Neural cell (in vitro differentiated cells): ENCODE results near the gene NT5C. TPM values are rescaled to one million over a fixed set of nuclear protein-coding genes. Genes with fewer than 3 reads are reported as not detected.

Experiments
- H2AFZ ChIP-seq: fragments of 200-600, 300-800 bp; sonication (generic), shearing (Covaris generic); 2 replicates; pipeline ENCODE4 v1.6.0; 2014; ENCODE audit warnings: low read depth, mild to moderate bottlenecking, antibody characterized with exemption, low read length, moderate library complexity
- H3F3A ChIP-seq: fragments of 200-600 bp; shearing (Covaris generic); 2 replicates; pipeline ENCODE4 v1.6.1; 2016; ENCODE audit warnings: mild to moderate bottlenecking, moderate library complexity, mixed read lengths, antibody characterized with exemption, low read length; ENCODE audit not compliant: insufficient read depth, poor library complexity, severe bottlenecking
- H3K27ac ChIP-seq: fragments of 200-600, 300-800 bp; sonication (generic), shearing (Covaris generic); 2 replicates; pipeline ENCODE4 v1.5.1; 2014; ENCODE audit warnings: mild to moderate bottlenecking, low read length, moderate library complexity
- H3K27me3 ChIP-seq: fragments of 300-800, 200-600 bp; sonication (generic), shearing (Covaris generic); 2 replicates; pipeline ENCODE4 v1.6.0; 2014; ENCODE audit warnings: mild to moderate bottlenecking, low read depth, low read length, moderate library complexity; ENCODE audit not compliant: insufficient read depth
- H3K36me3 ChIP-seq: fragments of 300-800, 200-600 bp; sonication (generic), shearing (Covaris generic); 2 replicates; pipeline ENCODE4 v1.5.1; 2014; ENCODE audit warnings: mild to moderate bottlenecking, antibody characterized with exemption, low read length, moderate library complexity; ENCODE audit not compliant: insufficient read depth
- H3K4me2 ChIP-seq: fragments of 300-800, 200-600 bp; sonication (generic), shearing (Covaris generic); 2 replicates; pipeline ENCODE4 v1.6.0; 2014; ENCODE audit warnings: mild to moderate bottlenecking, low read length
- H3K4me3 ChIP-seq: fragments of 300-800, 200-600 bp; sonication (generic), shearing (Covaris generic); 2 replicates; pipeline ENCODE4 v1.5.1; 2014; ENCODE audit warnings: mild to moderate bottlenecking, low read length, moderate library complexity
- H3K79me2 ChIP-seq: fragments of 200-600 bp; shearing (Covaris generic); replicated peaks from 2 replicates; pipeline ENCODE4 v1.6.0; 2014; ENCODE audit warnings: mild to moderate bottlenecking, low read length, moderate library complexity; ENCODE audit not compliant: insufficient read depth
- H3K9ac ChIP-seq: fragments of 300-800, 200-600 bp; sonication (generic), shearing (Covaris generic); 2 replicates; pipeline ENCODE4 v1.6.1; 2016; ENCODE audit warnings: mild to moderate bottlenecking, low read length, mixed read lengths
- H3K9me2 ChIP-seq: fragments of 200-600 bp; shearing (Covaris generic); 2 replicates; pipeline ENCODE4 v1.6.1; 2016; ENCODE audit warnings: mild to moderate bottlenecking, low read length, mixed read lengths; ENCODE audit not compliant: insufficient read depth
- H3K9me3 ChIP-seq: fragments of 200-600, 300-800 bp; sonication (generic), shearing (Covaris generic); 2 replicates; pipeline ENCODE4 v1.6.1; 2016; ENCODE audit warnings: mild to moderate bottlenecking, mixed run types, low read length, moderate library complexity, mixed read lengths
- H4K20me1 ChIP-seq: fragments of 200-600 bp; shearing (Covaris generic); 2 replicates; pipeline ENCODE4 v1.6.1; 2016; ENCODE audit warnings: mild to moderate bottlenecking, mixed run types; ENCODE audit not compliant: insufficient read depth
- EP300 ChIP-seq: fragments of 450-650 bp; conservative IDR thresholded peaks from 2 replicates; pipeline ENCODE4 v1.6.1; 2014; ENCODE audit warnings: antibody characterized with exemption, mild to moderate bottlenecking, moderate library complexity; ENCODE audit not compliant: poor library complexity, severe bottlenecking
- EZH2 ChIP-seq: fragments of 200-600, 300-800 bp; shearing (Covaris generic), sonication (generic); IDR thresholded peaks from 2 replicates; pipeline ENCODE4 v1.6.1; 2014; ENCODE audit warnings: antibody characterized with exemption, low read length, borderline replicate concordance, mild to moderate bottlenecking; ENCODE audit not compliant: insufficient read depth, poor library complexity, severe bottlenecking
- MXI1 ChIP-seq: fragments of 450-650 bp; conservative IDR thresholded peaks from 2 replicates; pipeline ENCODE4 v1.6.1; 2014; ENCODE audit warnings: antibody characterized with exemption, mild to moderate bottlenecking; ENCODE audit not compliant: poor library complexity, severe bottlenecking
- POLR2AphosphoS5 ChIP-seq: IDR thresholded peaks from 2 replicates; pipeline ENCODE4 v1.6.1; 2012
- RAD21 ChIP-seq: fragments of 450-650 bp; conservative IDR thresholded peaks from 2 replicates; pipeline ENCODE4 v1.6.1; 2014; ENCODE audit warnings: antibody characterized with exemption, mild to moderate bottlenecking, moderate library complexity
- SMC3 ChIP-seq: fragments of 450-650 bp; conservative IDR thresholded peaks from 2 replicates; pipeline ENCODE4 v1.6.1; 2014; ENCODE audit warnings: antibody characterized with exemption, mild to moderate bottlenecking, moderate library complexity; ENCODE audit not compliant: poor library complexity
- TAF1 ChIP-seq: IDR thresholded peaks from 2 replicates; pipeline ENCODE4 v1.6.1; 2012; ENCODE audit warnings: low read depth
- polyA plus RNA-seq: library from polyadenylated mRNA; depleted of rRNA; stranded (reverse); fragments of >200 nt; gene quantifications from 2 replicates; pipeline ENCODE4 v1.2.3, GENCODE V29; 2014
- TF ChIP-seq, protein P1 (sequence below): fragments of 450-650 bp; IDR thresholded peaks from 2 replicates; pipeline ENCODE4 v1.5.1; 2014; ENCODE audit warnings: antibody characterized with exemption, mild to moderate bottlenecking, moderate library complexity; ENCODE audit not compliant: poor library complexity, severe bottlenecking
- TF ChIP-seq, protein P2 (sequence below): IDR thresholded peaks from 2 replicates; pipeline ENCODE4 v1.6.1; 2012; ENCODE audit warnings: borderline replicate concordance

The NT5C gene
- polyA plus RNA-seq, 1 donor from 2014 or later, result 58.7 TPM

DNA sequence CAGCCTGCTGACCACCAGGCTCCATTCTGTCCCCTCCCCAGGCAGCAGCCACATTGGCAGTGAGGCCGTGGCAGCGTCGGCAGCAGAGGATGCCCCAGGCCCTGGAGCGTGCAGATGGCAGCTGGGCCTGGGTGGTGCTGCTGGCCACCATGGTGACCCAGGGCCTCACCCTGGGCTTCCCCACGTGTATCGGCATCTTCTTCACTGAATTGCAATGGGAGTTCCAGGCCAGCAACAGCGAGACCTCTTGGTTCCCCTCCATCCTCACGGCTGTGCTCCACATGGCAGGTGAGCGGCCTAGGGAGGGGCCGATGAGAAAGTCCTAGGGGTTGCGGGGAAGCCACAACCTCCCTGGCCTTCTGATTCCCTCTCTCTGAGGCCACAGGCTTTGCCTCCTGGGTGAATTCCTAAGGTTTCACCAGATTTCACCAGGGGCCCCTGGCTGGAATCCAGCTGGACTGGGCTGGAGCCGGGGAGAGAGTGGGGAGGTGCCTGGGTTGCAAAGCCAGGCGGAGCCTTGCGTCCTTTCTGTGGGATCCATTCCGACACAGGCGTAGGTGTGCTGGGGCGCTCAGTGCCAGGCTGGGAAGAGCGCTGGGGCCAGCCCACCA lies 37.9 kb downstream of the NT5C start:
- Histone ChIP-seq H3K4me3 (no peak overlapping the region), H3K36me3 (no peaks in the 10 kb centered on the region), H3K9me2 (no peaks in the 10 kb centered on the region), H3K27ac (no peak overlapping the region), H3F3A (no peaks in the 10 kb centered on the region), H3K4me2 (no peak overlapping the region), H3K9ac (no peak overlapping the region), H2AFZ (no peak overlapping the region), H3K79me2 (no peaks in the 10 kb centered on the region), H4K20me1 (no peaks in the 10 kb centered on the region), H3K9me3 (no peaks in the 10 kb centered on the region), H3K27me3 (peaks cover under 1% of the 10 kb centered on the region)
- TF ChIP-seq, protein P1, sequence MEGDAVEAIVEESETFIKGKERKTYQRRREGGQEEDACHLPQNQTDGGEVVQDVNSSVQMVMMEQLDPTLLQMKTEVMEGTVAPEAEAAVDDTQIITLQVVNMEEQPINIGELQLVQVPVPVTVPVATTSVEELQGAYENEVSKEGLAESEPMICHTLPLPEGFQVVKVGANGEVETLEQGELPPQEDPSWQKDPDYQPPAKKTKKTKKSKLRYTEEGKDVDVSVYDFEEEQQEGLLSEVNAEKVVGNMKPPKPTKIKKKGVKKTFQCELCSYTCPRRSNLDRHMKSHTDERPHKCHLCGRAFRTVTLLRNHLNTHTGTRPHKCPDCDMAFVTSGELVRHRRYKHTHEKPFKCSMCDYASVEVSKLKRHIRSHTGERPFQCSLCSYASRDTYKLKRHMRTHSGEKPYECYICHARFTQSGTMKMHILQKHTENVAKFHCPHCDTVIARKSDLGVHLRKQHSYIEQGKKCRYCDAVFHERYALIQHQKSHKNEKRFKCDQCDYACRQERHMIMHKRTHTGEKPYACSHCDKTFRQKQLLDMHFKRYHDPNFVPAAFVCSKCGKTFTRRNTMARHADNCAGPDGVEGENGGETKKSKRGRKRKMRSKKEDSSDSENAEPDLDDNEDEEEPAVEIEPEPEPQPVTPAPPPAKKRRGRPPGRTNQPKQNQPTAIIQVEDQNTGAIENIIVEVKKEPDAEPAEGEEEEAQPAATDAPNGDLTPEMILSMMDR, result no peak
- TF ChIP-seq MXI1 (no peak), TAF1 (no peak), RAD21 (no peak), EP300 (no peak), POLR2AphosphoS5 (no peak), EZH2 (no peak), SMC3 (no peak)
- TF ChIP-seq, protein P2, sequence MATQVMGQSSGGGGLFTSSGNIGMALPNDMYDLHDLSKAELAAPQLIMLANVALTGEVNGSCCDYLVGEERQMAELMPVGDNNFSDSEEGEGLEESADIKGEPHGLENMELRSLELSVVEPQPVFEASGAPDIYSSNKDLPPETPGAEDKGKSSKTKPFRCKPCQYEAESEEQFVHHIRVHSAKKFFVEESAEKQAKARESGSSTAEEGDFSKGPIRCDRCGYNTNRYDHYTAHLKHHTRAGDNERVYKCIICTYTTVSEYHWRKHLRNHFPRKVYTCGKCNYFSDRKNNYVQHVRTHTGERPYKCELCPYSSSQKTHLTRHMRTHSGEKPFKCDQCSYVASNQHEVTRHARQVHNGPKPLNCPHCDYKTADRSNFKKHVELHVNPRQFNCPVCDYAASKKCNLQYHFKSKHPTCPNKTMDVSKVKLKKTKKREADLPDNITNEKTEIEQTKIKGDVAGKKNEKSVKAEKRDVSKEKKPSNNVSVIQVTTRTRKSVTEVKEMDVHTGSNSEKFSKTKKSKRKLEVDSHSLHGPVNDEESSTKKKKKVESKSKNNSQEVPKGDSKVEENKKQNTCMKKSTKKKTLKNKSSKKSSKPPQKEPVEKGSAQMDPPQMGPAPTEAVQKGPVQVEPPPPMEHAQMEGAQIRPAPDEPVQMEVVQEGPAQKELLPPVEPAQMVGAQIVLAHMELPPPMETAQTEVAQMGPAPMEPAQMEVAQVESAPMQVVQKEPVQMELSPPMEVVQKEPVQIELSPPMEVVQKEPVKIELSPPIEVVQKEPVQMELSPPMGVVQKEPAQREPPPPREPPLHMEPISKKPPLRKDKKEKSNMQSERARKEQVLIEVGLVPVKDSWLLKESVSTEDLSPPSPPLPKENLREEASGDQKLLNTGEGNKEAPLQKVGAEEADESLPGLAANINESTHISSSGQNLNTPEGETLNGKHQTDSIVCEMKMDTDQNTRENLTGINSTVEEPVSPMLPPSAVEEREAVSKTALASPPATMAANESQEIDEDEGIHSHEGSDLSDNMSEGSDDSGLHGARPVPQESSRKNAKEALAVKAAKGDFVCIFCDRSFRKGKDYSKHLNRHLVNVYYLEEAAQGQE, result no peak

DNA sequence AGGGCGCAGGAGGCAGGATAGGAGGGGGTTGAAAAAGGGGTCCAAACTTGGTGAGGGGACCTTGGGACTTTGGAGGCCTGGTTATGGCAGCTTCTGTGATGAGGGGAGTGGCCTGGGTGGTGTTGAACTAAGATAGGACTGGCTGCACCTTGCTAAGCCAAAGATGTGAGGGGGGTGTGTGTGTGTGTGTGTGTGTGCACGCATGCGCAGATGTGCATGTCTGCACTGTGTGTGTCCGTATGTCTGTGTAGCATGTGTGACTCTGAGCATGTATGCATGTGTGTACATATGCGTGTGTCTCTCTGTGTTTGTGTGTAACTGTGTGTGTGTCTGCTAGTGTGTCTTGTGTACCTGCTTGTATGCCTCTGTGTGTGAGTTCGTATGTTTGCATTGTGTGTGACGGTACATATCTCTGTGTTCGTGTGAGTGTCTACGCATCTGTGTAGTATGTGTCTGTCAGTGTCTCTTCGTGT lies 39.7 kb downstream of the NT5C start:
- Histone ChIP-seq H3K27ac (no peak overlapping the region), H3K9me3 (no peaks in the 10 kb centered on the region), H2AFZ (no peak overlapping the region), H3K79me2 (no peaks in the 10 kb centered on the region), H3K9ac (no peak overlapping the region), H3F3A (no peaks in the 10 kb centered on the region), H3K36me3 (no peaks in the 10 kb centered on the region), H3K4me2 (no peak overlapping the region), H3K4me3 (no peak overlapping the region), H4K20me1 (no peaks in the 10 kb centered on the region), H3K27me3 (peaks cover 14% of the 10 kb centered on the region), H3K9me2 (no peaks in the 10 kb centered on the region)
- TF ChIP-seq MXI1 (no peak), EP300 (no peak), EZH2 (no peak), TAF1 (no peak), SMC3 (no peak), RAD21 (no peak), POLR2AphosphoS5 (no peak)
- TF ChIP-seq, protein P1, result no peak
- TF ChIP-seq, protein P2, result no peak
